Activated effector memory CD4-positive, alpha-beta T cell treated with anti-CD3 and anti-CD28 coated beads, Interleukin-2, amount 50 U/mL, for 16 hours (primary cell): ENCODE measurements around the gene CREBL2.
"Not testable (repeated sequence)": the region's sequence is repeated elsewhere in the genome, so short reads cannot be mapped to it uniquely, and the experiment has no call there.

Source experiments
- DNase-seq: peaks from one replicate; pipeline ENCODE4 v3.0.0-alpha.2; 2020

CREBL2 gene

DNA sequence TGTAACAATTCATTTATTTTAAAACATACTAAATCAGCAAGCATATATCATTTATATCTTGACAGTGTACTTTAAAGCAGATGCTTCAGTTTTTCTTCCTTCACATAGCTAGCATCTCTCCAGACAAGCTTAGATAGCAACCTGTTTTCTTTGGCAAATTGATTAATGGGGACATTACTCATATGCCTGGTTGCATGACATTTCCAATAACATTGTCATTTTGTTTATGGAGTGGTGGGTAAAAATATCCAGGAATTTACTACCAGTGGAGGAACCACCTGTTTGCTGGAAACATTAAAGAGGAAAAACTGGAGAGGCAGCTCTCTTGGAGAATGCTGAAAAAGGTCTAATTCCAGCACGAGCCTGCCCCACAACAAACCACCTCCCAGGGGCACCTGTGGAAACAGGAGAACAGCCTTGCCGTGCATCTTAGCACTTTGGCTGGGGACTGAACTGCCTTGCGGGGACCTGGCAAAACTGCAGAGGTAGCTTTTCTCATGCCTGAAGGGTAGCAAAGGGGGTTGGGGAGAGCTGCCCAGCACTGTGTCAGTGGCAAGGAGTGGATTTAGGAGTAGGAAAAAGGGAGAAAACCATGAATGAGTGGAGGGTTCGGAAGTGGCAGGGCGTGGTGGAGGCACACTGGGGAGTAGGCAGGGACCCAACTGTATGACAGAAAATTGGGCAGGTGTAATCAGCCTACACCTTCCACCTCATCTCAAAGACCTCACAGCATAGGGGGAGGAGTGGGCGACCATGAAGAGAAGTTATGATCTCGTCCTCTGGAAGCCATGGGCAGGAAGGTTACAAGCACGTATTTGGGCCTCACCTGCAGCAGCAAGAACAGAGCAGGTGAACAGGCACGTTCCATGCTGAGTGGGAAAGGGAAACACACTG lies 11.7 kb upstream of the CREBL2 start:
- DNase-seq = no peak

DNA sequence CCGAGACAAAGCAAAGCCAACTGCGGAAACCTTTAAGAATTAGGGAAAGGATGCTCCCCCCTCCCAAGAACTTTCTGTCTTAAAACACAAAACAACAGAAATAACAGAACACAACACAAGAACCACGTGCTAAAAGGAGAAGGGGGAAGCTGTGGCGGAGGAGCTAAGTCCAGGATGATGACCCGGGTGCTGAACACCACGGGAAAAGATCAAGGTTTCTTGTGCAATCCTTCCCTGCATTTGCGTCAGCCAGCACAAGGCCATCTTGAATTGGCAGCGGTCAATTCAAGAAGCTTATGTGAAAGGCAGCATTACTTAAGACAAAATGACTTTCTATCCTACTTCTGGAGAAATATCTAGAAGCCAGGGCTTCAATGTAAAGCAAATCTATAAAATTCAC lies 11.0 kb upstream of the CREBL2 start:
- no peak for DNase-seq

DNA sequence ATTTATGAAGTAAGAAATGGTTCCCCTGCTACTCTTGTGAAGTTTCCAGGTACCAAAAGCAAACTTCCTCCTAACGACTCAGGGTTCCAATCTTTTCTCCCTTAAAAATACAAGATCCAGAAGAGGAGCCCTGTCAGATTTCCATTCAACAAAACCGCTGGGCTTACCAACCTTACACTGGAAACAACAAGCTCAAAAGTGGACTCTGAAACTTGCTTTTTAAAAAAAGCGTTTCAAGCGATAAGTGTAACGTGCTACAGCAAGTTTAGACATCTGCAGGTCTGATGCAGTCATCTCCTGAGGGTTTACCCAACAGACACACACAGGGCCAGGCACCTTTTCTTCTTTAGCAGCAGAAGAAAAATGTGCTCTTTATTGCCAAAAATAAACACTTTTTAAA lies 6.9 kb upstream of the CREBL2 start:
- no peak for DNase-seq

DNA sequence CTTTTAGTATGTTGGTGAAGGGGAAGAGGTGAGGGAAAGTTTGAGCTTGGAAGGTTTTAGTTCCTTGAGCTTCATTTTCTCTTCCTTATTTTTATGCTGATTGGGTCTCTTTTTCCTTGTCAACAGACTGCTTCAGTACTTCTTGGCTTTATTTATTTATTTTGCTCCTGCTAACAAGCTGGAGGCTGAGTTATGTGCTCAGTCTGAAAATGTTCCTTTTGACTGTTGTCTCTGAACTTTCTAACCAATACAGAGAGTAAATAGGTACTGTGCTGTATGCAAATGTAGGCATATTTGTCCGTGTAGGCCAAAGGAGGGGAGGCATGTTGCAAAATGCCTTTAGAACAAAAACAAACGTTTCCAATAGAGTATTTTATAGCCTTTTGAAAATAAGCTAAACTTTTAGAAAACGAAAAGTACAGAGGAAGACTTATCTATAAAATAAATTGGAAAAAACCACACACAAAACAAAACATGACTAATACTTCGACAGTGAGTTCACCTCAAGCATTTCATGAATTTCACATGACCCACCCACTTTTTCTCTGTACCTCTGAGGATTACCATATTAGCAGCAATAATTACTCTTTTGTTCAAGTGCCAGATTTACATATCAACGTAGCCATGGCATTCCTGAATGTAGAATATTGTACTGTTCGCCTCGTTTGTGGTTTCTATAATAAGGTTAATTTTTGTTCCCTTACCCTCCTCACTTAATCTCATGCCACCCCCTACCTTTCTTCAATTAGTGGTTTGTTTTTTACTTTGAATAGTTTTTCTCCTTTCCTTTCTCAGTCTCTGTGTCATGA lies 4.7 kb upstream of the CREBL2 start:
- DNase-seq = no peak

DNA sequence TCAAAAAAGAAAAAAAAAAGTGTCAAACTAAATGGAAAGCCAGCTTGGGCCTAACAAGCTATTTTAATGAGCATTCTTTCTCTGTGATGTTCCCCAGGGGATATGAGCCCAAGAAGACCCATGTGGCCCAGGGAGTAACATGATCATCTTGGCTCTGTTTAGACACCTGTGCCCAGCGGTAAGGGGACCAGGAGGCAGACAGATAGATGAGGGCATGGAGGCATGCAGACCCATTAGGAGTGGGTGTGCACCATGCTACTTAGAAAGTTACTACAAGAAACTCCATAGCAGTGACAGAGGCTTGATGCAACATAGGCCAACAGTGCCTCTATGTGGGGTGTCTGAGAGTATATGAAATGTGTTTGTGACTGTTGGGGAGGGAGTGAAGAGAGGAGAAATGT lies 3.1 kb upstream of the CREBL2 start:
- no peak for DNase-seq

DNA sequence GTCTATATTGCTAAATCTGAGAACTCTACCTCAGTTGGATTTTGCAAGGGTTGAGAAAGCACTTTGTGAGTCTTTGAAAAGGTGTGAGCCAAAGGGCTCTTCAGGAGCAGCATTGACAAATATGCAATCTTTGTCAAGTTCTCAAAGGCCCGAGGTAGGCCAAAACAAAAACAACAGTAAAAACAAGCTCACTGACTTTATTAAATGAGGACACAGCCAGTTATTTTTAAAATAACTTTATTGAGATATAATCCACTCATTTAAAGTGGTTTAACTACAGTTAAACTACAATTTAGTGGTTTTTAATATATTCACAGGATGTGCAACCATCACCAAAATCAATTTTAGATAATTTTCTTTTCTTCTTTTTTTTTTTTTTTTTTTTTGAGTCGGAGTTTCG lies 2.0 kb upstream of the CREBL2 start:
- no peak for DNase-seq

DNA sequence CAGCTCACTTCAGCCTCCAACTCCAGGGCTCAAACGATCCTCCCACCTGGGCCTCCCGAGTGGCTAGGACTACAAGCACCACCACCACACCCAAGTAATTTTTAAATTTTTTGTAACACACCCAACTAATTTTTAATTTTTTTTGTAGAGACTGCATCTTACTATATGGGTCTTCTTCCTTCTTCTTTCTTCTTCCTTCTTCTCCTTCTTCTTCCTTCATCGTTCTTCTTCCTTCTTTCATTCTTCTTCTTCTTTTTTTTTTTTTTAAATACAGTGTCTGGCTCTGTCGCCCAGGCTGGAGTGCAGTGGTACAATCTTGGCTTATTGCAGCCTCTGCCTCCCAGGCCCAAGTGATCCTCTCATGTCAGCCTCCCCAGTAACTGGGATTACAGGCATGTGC lies 965 bp upstream of the CREBL2 start:
- DNase-seq = no peak

DNA sequence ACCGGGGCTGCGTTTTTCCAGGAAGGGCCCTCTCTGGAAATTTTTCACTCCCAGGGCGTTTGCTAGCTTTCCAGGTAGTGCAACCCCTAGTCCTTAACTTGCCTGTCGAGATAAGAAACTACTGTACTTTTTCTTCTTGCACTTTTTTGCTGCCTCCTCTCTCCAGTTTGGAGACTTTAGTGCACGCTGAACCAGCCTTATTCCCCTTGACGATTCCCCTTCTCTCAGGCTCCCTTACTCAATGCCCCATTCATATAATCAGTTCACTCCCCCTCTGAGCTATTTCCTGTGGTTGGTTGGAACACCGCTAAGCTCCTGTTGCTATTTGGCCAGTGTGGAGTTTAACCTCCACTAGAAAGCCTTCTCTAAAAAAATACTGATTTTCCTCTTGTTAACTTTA lies 682 bp downstream of the CREBL2 start:
- DNase-seq = no peak

DNA sequence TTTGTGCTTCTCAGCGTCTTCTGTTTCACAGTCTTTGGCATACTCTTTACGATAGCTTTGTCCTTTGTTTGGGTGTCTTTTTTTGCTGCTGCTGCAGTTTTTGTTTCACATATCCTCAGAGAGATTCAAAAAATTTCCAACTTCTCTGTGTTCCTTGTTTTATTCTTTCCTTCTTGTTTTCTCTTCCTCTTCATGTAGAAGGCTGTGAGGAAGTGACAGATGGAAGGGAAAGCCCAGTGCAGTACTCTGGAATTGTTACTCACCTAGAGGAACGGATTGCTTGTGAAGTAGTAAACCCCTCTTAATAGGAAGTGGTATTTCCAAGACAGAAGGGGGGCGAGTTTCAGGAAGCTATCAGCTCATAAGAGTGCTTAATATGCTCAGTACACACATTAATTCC lies 1.7 kb downstream of the CREBL2 start:
- DNase-seq = no peak

DNA sequence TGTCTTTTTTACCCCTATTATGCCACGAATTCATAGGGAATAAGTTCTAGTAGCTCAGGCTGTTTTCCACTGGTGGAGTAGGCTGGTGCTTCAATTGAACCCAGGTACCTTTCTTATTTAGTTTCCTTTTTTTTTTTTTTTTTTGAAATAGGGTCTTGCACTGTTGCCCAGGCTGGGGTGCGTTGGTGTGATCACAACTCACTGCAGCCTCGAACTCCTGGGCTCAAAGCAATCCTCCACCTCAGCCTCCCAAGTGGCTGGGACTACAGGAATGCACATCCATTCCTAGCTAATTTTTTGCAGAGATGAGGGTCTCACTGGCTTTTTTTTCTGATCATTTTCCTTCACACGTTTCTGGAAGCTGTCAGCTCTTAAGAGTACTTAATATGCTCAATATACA lies 2.7 kb downstream of the CREBL2 start:
- no peak for DNase-seq

DNA sequence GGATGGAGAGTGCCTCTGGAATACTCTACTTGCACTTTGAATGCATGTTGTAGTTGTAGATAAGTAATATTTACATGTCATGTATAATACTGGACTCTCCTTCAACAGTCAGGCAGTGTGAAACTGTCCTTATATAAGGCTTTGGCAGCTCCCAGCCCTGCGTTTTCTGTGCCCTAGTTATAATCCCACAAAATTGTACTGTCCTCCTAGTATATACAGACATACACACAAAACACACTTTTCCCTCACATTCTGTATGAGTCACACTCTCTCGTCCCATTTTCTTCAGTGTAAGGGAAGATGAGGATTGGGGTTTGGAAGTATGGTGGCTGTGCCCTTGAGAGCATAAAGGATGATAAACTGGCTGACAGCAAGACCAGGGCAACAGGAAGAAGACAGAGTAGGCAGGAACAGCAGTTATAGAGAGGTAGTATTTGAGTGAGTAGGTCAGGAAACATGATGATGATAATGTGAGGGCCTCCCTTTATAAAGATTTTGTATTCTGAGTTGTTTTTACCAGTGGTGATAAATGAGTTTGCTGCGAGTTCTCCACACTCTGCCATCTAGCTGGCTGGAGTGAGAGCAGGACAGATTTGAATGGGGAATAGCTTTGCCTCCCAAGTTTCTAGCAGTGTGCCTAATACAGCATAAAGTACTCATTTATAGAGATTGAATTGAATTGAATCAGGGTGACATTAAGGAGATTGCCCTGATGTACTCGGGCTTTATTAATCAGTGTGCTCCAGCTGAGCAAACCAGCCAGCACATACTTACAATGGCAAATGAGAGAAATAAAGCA lies 5.0 kb downstream of the CREBL2 start:
- no peak for DNase-seq

DNA sequence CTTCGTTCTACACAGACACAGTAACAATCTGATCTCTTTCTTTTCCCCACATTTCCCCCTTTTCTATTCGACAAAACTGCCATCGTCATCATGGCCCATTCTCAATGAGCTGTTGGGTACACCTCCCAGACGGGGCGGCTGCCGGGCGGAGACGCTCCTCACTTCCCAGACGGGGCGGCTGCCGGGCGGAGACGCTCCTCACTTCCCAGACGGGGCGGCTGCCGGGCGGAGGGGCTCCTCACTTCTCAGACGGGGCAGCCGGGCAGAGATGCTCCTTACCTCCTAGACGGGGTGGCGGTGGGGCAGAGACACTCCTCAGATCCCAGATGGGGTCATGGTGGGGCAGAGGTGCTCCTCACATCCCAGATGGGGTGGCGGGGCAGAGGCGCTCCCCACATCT lies 6.4 kb downstream of the CREBL2 start:
- not testable (repeated sequence) for DNase-seq

DNA sequence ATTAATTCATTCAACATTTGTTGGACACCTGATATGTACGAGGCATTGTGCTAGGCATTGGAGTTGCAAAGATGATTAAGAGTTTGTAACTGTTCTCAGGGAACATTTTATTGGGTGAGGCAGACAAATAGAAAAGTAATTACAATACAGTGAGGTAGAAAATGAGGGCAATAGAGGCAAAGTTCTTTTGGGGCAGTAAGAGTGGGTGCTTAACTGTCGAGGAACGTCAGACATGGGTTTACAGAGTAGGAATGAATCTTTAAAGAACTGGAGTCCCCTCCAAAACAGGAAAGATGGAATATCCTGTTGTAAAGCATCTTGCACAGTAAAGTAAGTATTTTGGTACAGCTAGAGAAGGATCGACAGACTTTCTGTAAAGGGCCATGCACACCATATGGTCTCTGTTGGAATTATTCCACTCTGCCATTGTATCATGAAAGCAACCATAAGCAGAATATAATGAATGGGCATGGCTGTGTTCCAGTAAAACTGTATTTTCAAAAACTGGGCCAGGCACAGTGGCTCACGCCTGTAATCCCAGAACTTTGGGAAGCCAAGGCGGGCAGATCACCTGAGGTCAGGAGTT lies 9.1 kb downstream of the CREBL2 start:
- DNase-seq = no peak

DNA sequence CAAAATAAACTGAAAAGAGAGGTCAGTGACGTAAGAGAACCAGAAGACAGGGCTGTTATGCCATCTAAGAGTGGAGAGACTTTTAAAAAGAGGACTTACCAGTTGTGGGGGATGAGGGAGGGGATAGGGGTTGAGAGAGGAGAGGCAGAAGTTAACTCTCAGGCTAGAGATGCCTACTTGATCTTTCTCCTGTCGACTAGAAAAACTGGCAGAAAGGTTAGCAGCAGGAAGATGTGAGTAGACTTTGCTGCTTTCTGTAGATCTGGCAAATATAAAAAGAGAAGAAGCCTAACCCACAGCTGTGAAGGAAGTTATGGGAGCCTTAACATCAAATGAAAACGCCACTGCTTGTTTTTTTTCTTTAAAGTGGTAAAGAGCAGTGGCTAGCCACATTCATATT lies 10.7 kb downstream of the CREBL2 start:
- no peak for DNase-seq

DNA sequence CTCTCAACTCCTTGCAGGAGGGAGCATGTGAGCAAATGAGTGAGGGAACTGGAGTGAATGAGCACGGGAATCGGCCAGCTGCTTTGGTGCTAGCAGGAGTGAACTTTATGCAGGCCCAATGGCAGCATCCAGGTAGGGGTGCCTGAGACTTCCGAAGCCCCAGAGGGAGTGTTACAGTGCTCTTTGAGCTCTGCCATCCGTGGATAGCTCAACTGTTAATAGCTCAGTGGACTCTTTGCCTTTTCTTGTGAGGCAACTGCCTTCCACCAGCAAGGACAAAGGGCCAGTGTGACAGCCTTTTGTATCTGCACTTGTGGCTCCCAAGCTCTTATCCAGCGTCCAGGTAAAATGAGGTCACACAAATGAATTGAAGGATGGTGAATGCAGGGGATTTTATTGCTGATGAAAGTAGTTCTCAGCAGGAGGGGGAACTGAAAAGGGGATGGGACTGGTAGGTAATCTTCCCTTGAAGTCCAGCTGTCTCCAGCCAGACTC lies 12.9 kb downstream of the CREBL2 start:
- DNase-seq = no peak

DNA sequence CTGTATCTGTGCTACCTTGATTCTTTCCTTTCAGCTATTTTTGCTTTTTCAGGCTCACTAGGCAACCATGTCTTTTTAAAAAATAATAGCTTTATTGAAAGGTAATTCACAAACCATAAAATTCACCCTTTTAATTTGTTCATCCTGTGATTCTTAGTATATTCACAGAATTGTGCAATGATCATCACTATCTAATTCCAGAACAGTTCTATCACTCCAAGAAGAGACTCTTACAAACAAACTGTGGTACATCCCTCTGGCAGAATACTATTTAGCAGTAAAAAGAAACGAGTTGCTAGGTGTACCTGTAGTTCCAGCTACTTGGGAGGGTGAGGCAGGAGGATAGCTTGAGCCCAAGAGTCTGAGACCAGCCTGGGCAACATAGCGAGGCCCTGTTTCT lies 14.8 kb downstream of the CREBL2 start:
- no peak for DNase-seq

DNA sequence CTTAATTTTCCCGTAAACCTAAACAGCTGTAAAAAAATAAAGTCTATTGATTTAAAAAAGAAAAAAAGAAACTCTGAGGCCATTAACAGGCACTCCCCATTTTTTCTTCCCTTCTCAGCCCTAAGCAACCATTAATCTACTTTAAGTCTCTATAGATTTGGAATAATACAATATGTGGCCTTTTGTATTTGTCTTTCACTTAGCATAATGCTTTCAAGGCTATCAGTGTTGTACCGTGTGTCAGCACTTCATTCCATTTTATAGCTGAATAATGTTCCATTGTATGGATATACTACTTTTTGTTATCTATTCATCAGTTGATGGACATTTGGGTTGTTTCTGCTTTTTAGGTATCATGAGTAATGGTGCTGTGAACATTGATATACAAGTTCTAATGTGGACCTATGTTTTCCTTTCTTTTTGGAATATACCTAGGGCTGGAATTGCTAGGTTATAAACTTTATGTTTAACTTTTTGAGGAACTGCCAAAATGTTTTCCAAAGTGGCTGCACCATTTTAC lies 15.7 kb downstream of the CREBL2 start:
- DNase-seq = no peak

DNA sequence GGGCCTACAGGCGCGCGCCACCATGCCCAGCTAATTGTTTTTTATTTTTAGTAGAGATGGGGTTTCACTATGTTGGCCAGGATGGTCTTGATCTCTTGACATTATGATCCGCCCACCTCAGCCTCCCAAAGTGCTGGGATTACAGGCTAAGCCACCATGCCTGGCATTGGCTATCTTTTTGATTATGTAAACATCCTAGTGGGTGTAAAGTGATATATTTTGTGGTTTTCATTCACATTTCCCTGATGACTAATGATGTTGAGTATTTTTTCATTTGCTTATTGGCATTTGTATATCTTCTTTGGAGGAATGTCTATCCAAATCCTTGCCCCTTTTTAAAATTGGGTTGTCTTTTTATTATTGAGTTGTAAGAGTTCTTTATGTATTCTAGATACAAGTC lies 16.3 kb downstream of the CREBL2 start:
- no peak for DNase-seq

DNA sequence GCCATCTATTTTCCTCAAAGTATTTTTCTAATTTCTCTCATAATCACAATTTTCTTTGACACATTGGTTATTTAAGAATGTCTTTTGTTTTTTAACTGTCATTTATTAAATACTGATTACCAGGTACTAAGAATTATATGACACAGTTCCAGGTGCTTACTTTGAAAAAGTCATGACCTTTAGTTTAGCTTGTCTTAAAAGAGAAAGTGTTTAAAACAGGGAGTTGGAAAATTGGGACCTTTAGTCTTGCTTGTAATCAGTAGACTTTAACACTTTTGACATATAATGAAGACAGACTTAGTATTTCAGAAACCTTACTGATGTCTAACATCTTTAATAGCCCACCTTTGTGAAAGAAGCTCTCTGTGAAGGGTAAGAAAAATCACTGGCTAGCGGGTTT lies 19.2 kb downstream of the CREBL2 start:
- DNase-seq = no peak

DNA sequence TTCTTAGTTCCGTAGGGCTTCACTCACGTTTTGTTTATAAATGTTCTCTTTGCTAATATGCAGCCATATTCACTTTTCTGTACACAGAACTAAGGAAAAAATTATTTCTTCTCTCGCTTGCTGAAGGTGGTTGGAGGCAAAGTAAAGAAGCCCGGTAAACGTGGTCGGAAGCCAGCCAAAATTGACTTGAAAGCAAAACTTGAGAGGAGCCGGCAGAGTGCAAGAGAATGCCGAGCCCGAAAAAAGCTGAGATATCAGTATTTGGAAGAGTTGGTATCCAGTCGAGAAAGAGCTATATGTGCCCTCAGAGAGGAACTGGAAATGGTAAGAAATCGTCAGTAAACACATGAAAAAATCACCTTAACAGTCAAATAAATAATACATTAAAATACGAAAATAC lies 24.0 kb downstream of the CREBL2 start:
- DNase-seq = no peak

DNA sequence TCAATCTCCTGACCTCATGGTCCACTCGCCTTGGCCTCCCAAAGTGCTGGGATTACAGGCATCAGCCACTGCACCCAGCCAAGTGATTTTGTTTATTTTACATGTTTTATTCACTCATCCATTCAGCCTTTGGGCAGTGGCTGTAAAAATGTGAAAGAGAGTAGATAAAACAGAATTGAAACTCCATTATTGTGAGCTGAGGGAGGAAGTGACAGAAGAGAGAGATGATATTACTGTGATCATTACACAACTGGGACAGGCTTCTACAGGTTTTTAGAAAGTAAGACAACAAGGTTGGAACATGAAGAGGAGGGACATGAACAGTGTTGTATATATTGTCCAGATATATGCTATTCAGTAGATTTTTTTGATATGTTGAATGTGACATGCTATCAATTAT lies 25.0 kb downstream of the CREBL2 start:
- DNase-seq = no peak

DNA sequence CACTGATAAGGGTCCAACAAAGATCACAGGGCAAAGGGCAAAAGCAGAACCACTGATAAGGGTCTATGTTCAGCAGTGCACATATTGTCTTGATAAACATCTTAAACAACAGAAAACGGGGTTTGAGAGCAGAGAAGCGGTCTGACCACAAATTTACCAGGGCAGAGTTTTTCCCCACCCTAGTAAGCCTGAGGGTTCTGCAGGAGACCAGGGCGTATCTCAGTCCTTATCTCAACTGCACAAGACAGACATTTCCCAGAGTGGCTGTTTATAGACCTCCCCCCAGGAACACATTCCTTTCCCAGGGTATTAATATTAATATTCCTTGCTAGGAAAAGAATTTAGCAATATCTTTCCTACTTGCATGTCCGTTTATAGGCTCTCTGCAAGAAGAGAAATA lies 28.3 kb downstream of the CREBL2 start:
- DNase-seq = not testable (repeated sequence)

DNA sequence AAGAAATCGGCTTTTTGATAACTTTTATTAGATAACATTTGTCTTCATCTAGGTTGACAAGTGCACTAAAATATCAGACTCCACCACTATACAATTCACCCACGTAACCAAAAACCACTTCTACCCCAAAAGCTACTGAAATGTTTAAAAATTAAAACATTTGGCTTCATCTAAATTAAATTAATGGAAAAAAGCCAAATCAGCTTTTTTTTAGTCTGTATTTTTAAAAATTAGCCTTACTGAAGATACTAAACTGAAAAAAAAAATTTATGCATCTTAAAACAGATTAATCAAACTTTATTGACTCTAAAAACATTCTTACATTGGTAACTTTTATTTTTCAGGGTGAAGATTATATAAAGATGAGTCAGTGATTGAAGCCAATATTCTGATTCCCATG lies 30.0 kb downstream of the CREBL2 start:
- no peak for DNase-seq
